ENCODE measurements around the gene P3H2.
"Not testable (repeated sequence)": the region's sequence is repeated elsewhere in the genome, so short reads cannot be mapped to it uniquely, and the experiment has no call there.

Gene P3H2

DNA sequence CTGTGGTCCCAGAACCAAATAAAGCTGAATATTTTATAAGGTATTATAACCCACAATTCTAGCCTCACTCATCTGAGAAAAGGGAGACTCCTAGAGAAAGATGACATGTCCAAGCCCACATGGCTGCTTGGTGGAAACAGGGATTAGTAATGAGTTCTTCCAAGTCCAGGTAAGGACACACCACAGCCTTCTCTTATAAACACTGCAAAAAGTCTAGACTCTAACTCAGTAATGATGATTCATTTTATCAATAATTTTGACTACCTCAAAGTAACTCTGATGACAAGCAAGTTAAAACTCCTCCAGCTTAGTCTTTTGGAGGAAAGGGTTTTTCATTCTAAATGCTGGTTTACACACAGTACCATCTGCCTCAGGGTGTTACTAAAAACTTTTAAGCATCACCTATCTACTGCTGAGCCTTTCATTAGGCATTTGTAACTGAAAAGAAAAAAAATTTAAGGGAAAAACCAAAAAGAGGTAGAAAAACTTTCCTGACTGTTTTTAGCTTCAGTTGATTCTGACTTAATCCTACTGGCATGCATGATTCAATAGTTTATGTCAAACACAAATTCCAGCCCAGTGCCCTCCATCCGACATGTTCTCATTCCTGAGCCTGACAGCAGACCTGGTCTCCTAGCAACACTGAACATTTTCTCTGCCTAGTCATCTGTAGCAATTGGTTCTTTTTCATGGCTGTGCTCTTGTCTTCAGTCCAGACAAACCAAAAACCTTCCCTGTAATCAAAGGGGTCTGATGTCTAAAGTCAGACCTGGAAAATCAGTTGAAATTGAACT lies 43.9 kb downstream of the P3H2 start:
- no peak for FAIRE-seq
- no peak for DNase-seq (ENCODE audit: insufficient read length, low spot score)
- no peak for TF ChIP-seq POLR2A (IDR thresholded peaks at IDR 0.05; ENCODE audit: low read depth, low read length)
- TF ChIP-seq TAF1 (IDR thresholded peaks at IDR 0.05; ENCODE audit: low read depth, low read length) = no peak
- no peak for TF ChIP-seq POLR2AphosphoS5 (IDR thresholded peaks at IDR 0.05; ENCODE audit: low read depth, low read length)
- no peak for TF ChIP-seq PAX5 (IDR thresholded peaks at IDR 0.05; ENCODE audit: insufficient read depth, low read length, severe bottlenecking)
- no peak for TF ChIP-seq SPI1 (IDR thresholded peaks at IDR 0.05; ENCODE audit: low read depth, low read length)
- TF ChIP-seq POU2F2 (IDR thresholded peaks at IDR 0.05; ENCODE audit: low read depth, low read length) = no peak

DNA sequence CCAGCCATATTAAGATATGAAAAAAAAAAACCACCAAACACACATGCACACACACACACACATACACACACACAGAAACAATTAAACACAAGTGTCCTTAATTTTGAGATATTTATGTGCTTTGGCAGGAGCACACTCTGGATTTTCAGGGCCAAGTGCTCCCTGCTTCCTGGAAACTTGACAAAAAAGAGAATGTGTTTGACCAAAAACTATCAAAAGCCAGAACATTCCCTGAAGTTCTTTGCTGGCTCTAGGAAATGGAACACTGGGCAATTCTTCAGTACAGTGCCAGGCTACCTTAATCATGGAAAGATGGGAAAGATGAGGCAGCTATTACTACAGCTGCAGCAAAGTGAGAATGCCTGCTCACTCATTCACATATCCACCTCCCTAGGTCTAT lies 44.6 kb downstream of the P3H2 start:
- TF ChIP-seq POLR2A (IDR thresholded peaks at IDR 0.05; ENCODE audit: low read depth, low read length) (no peak), TAF1 (IDR thresholded peaks at IDR 0.05; ENCODE audit: low read depth, low read length) (no peak), POU2F2 (IDR thresholded peaks at IDR 0.05; ENCODE audit: low read depth, low read length) (no peak), PAX5 (IDR thresholded peaks at IDR 0.05; ENCODE audit: insufficient read depth, low read length, severe bottlenecking) (no peak), POLR2AphosphoS5 (IDR thresholded peaks at IDR 0.05; ENCODE audit: low read depth, low read length) (no peak), SPI1 (IDR thresholded peaks at IDR 0.05; ENCODE audit: low read depth, low read length) (no peak)
- DNase-seq (ENCODE audit: insufficient read length, low spot score) (no peak), FAIRE-seq (no peak)

DNA sequence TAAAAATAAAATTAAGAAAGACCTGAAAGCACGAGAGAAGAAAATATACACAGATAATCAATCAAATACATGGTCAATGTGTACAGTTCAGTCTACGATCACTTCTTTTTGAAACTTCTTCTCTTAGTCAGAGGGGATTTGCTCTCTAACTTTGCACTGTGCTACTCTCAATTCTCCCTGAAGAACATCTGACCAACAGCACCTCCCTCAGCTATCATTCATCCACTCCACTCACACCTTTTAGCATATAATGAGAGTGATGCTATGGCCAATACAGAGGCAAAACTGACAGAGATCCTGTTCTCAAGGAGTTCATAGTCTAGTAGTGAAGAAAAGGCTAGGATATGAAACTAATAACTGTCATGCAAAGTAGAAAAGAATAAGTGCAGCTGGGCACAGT lies 45.9 kb downstream of the P3H2 start:
- no peak for FAIRE-seq
- no peak for DNase-seq (ENCODE audit: insufficient read length, low spot score)
- TF ChIP-seq TAF1 (IDR thresholded peaks at IDR 0.05; ENCODE audit: low read depth, low read length) (no peak), POLR2AphosphoS5 (IDR thresholded peaks at IDR 0.05; ENCODE audit: low read depth, low read length) (no peak), SPI1 (IDR thresholded peaks at IDR 0.05; ENCODE audit: low read depth, low read length) (no peak), POU2F2 (IDR thresholded peaks at IDR 0.05; ENCODE audit: low read depth, low read length) (no peak), POLR2A (IDR thresholded peaks at IDR 0.05; ENCODE audit: low read depth, low read length) (no peak), PAX5 (IDR thresholded peaks at IDR 0.05; ENCODE audit: insufficient read depth, low read length, severe bottlenecking) (no peak)

DNA sequence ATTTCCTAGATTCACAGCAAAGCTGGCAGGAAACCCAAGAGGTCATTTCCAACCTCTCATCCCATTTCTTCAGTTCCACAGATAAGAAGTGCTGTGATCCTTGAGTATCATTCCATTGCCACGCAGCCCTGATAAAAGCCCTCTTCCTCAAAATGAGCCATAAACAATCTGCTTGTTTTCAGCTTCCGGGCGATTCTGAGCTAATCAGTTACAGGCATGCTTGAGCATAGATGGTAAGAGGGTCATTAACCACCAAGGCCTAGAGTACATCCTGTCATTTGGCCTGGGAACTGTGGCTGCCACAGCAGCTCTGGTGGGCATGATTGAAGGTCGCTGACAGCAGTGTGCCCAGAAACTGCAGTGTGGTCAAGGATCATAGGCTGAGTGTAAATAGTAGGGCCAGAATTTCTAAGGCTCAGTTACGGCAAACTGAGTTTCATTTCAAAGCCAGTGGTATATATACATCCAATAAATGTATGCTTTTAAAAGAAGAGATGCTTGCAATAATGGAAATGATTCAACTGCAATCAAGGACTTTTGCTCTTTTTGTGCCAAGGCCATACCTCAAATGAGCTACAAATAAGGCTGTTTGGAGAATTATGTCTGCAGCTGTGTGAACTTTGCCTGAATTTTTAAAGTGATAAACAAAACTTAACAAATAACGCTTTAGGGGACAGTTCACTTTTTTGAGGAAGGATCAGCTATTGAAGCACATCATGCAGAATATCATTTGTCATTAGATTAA lies 47.3 kb downstream of the P3H2 start:
- DNase-seq (ENCODE audit: insufficient read length, low spot score) (no peak), FAIRE-seq (peak; percentile 48)
- no peak for TF ChIP-seq PAX5 (IDR thresholded peaks at IDR 0.05; ENCODE audit: insufficient read depth, low read length, severe bottlenecking)
- peak; percentile 68 for TF ChIP-seq SPI1 (IDR thresholded peaks at IDR 0.05; ENCODE audit: low read depth, low read length)

DNA sequence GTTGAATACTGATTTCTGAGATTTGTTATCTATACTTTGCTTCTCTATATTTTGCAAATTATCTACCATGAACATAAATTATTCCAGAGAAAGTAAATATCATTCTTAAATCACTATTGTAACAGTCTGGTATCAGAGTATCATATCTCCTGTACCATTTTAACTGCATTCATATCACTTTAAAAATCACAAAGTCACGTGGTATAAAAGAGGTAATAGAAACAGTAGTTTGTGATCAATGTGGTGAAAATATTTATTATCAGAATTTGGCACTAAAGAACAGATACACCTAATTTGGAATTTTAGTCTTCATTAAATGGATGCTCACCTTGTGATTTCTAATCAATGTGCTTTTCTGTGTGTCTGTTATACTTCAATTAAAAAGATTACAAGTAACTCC lies 47.8 kb downstream of the P3H2 start:
- no peak for DNase-seq (ENCODE audit: insufficient read length, low spot score)

DNA sequence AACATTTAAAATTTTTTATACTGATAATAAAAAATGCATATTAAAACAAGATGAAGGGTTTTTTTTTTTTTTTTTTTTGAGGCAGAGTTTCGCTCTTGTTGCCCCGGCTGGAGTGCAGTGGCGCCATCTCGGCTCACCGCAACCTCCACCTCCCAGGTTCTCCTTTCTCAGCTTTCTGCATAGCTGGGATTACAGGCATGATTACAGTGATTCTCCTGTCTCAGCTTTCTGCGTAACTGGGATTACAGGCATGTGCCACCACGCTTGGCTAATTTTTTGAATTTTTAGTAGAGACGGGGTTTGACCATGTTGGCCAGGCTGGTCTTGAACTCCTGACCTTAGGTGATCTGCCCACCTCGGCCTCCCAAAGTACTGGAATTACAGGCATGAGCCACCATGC lies 48.8 kb downstream of the P3H2 start:
- not testable (repeated sequence) for FAIRE-seq; DNase-seq (ENCODE audit: insufficient read length, low spot score)

More for the DNA sequence above, 47.8 kb downstream of the P3H2 start:
- TF ChIP-seq POLR2AphosphoS5 (IDR thresholded peaks at IDR 0.05; ENCODE audit: low read depth, low read length) (no peak), TAF1 (IDR thresholded peaks at IDR 0.05; ENCODE audit: low read depth, low read length) (no peak), POU2F2 (IDR thresholded peaks at IDR 0.05; ENCODE audit: low read depth, low read length) (no peak), PAX5 (IDR thresholded peaks at IDR 0.05; ENCODE audit: insufficient read depth, low read length, severe bottlenecking) (no peak)
- FAIRE-seq = no peak

DNA sequence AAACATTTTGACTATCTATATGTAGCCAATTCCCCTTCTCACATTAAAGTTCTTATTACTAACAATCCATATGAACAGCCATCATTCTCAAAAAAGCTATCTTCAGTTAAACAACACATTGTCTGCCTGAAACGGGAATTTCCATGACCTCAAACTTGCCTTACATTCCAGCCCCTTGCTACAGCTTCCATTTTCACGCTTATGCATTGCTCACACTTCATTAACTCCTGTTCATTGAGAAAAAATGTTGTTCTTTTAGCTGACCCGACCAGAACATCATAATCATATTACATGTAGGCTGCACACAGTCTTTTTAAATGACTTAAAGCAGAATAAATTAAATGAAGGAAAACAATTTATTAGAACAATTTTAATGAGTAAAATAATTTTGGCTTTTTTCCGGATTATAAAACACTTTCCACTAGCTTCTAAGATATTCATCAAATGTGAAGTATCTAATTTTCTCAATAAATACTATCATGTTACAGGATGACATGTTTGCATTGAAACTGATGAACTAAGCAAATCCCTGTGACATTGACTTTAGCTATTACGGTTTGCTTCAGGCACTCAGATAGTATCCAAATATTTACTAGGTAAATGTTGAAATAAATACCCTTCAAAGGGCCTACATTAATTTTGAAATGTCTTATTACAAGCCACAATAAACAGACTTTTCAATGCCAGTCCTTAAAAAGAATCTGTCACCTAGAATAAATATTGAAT lies 49.9 kb downstream of the P3H2 start:
- FAIRE-seq (no peak), DNase-seq (ENCODE audit: insufficient read length, low spot score) (no peak)
- no peak for TF ChIP-seq POLR2AphosphoS5 (IDR thresholded peaks at IDR 0.05; ENCODE audit: low read depth, low read length)
- TF ChIP-seq SPI1 (IDR thresholded peaks at IDR 0.05; ENCODE audit: low read depth, low read length) = no peak
- TF ChIP-seq POLR2A (IDR thresholded peaks at IDR 0.05; ENCODE audit: low read depth, low read length) = no peak
- no peak for TF ChIP-seq POU2F2 (IDR thresholded peaks at IDR 0.05; ENCODE audit: low read depth, low read length)
- TF ChIP-seq TAF1 (IDR thresholded peaks at IDR 0.05; ENCODE audit: low read depth, low read length) = no peak
- no peak for TF ChIP-seq PAX5 (IDR thresholded peaks at IDR 0.05; ENCODE audit: insufficient read depth, low read length, severe bottlenecking)

DNA sequence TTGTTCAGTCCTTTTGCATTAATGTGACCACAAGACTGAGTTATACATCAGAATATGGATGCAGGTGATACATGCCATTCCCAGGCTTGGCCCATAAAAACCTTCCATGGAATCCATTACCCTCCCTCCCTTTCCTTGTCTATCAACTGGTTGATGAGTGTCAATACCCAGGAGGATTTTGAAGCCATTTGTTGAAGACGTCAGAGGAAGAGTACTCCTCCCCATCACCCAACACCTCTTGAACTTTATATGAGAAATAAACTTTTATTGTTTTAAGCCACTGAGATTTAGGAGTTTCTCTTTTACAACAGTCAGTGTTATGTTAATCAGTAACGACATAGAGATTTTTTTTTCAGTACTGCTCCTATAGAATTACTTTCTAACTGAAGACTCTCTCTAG lies 55.5 kb downstream of the P3H2 start:
- no peak for DNase-seq (ENCODE audit: insufficient read length, low spot score)
- no peak for FAIRE-seq
- TF ChIP-seq SPI1 (IDR thresholded peaks at IDR 0.05; ENCODE audit: low read depth, low read length) (no peak), POLR2A (IDR thresholded peaks at IDR 0.05; ENCODE audit: low read depth, low read length) (no peak), TAF1 (IDR thresholded peaks at IDR 0.05; ENCODE audit: low read depth, low read length) (no peak), POLR2AphosphoS5 (IDR thresholded peaks at IDR 0.05; ENCODE audit: low read depth, low read length) (no peak), POU2F2 (IDR thresholded peaks at IDR 0.05; ENCODE audit: low read depth, low read length) (no peak), PAX5 (IDR thresholded peaks at IDR 0.05; ENCODE audit: insufficient read depth, low read length, severe bottlenecking) (no peak)

DNA sequence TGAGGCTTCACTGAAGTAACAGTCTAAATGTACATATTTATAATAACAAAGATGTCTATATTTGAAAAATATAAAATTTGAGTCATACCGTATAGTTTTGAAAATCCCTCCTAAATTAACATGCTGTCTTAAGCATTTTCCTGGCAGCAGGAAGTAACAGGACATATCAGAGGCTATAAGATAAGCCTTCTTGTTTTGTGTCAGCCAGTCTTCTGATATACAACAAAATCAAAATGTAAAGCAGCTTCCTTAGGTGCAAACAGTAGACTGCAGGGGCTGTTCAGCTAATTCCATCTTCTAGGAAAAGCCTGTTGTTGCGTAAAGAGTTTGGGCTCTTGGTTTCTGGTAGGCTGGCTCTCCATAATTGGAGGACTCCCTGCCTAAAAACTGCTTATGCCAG lies 56.0 kb downstream of the P3H2 start:
- no peak for FAIRE-seq
- TF ChIP-seq PAX5 (IDR thresholded peaks at IDR 0.05; ENCODE audit: insufficient read depth, low read length, severe bottlenecking) (no peak), POU2F2 (IDR thresholded peaks at IDR 0.05; ENCODE audit: low read depth, low read length) (no peak), TAF1 (IDR thresholded peaks at IDR 0.05; ENCODE audit: low read depth, low read length) (no peak), SPI1 (IDR thresholded peaks at IDR 0.05; ENCODE audit: low read depth, low read length) (no peak), POLR2AphosphoS5 (IDR thresholded peaks at IDR 0.05; ENCODE audit: low read depth, low read length) (no peak), POLR2A (IDR thresholded peaks at IDR 0.05; ENCODE audit: low read depth, low read length) (no peak)
- no peak for DNase-seq (ENCODE audit: insufficient read length, low spot score)
